HG02970 (cell line): ENCODE data around the gene NFIB.

ENCODE experiments used
- ATAC-seq: cut with Tn5 transposase; IDR thresholded peaks from one replicate; pipeline ENCODE4 v1.9.1; 2021; ENCODE audit warnings: mild to moderate bottlenecking, moderate library complexity, moderate number of reproducible peaks; ENCODE audit not compliant: unreplicated experiment, low FRiP score

The NFIB gene

GRCh38 chr9:14313951-14314423, at the start of gene NFIB:
Gene NFIB, minus strand, starts transcription at chr9:14314141. Its CDS starts 630 bp downstream, at chr9:14313511.
- no peak for ATAC-seq

- ATAC-seq: no peak
Measured at GRCh38 chr9:14362175-14362574, 48.2 kb upstream of the NFIB start.

- no peak for ATAC-seq
Measured at GRCh38 chr9:14361074-14361473, 47.1 kb upstream of the NFIB start.

GRCh38 chr9:14358523-14358922, 44.6 kb upstream of the NFIB start:
- no peak for ATAC-seq

- ATAC-seq: no peak
Measured at GRCh38 chr9:14356351-14357265, 42.7 kb upstream of the NFIB start.

GRCh38 chr9:14354201-14354600, 40.3 kb upstream of the NFIB start:
- no peak for ATAC-seq

GRCh38 chr9:14353222-14354056, 39.5 kb upstream of the NFIB start:
- ATAC-seq: peak; percentile 64

- no peak for ATAC-seq
Measured at GRCh38 chr9:14352503-14352902, 38.6 kb upstream of the NFIB start.

- no peak for ATAC-seq
Measured at GRCh38 chr9:14351221-14351836, 37.4 kb upstream of the NFIB start.

- no peak for ATAC-seq
Measured at GRCh38 chr9:14350754-14351153, 36.8 kb upstream of the NFIB start.

- ATAC-seq: no peak
Measured at GRCh38 chr9:14350349-14350728, 36.4 kb upstream of the NFIB start.

GRCh38 chr9:14349447-14350348, 35.8 kb upstream of the NFIB start:
- no peak for ATAC-seq

- no peak for ATAC-seq
Measured at GRCh38 chr9:14349146-14349446, 35.2 kb upstream of the NFIB start.

- no peak for ATAC-seq
Measured at GRCh38 chr9:14348373-14349145, 34.6 kb upstream of the NFIB start.

- ATAC-seq: no peak
Measured at GRCh38 chr9:14348123-14348372, 34.1 kb upstream of the NFIB start.

- ATAC-seq: no peak
Measured at GRCh38 chr9:14347406-14348122, 33.6 kb upstream of the NFIB start.

GRCh38 chr9:14346811-14347405, 33.0 kb upstream of the NFIB start:
- no peak for ATAC-seq

GRCh38 chr9:14346231-14346791, 32.4 kb upstream of the NFIB start:
- no peak for ATAC-seq
